KMS-11 (cell line): ENCODE data around the gene ACOT11.

Source experiments
- H2AFZ ChIP-seq: fragments of 200-600 bp; sonication (generic); 2 replicates; pipeline ENCODE4 v1.6.1; 2016; ENCODE audit warnings: antibody characterized with exemption, mixed run types, low read depth
- H3K27ac ChIP-seq: fragments of 200-600 bp; sonication (generic); 2 replicates; pipeline ENCODE4 v1.6.1; 2016; ENCODE audit warnings: mild to moderate bottlenecking, mixed run types
- H3K27me3 ChIP-seq: fragments of 200-600 bp; sonication (generic); 2 replicates; pipeline ENCODE4 v1.6.1; 2017; ENCODE audit warnings: mild to moderate bottlenecking, low read depth, mixed run types, moderate library complexity; ENCODE audit not compliant: insufficient read depth
- H3K36me3 ChIP-seq: fragments of 200-600 bp; sonication (generic); 2 replicates; pipeline ENCODE4 v1.6.1; 2017; ENCODE audit warnings: mild to moderate bottlenecking, mixed run types; ENCODE audit not compliant: insufficient read depth
- H3K4me1 ChIP-seq: fragments of 200-600 bp; sonication (generic); 2 replicates; pipeline ENCODE4 v1.6.1; 2016; ENCODE audit warnings: mild to moderate bottlenecking, low read depth, mixed run types; ENCODE audit not compliant: poor library complexity, severe bottlenecking
- H3K4me2 ChIP-seq: fragments of 200-600 bp; sonication (generic); 2 replicates; pipeline ENCODE4 v1.7.0; 2016; ENCODE audit warnings: mild to moderate bottlenecking, mixed run types
- H3K4me3 ChIP-seq: fragments of 200-600 bp; sonication (generic); IDR thresholded peaks from 2 replicates; pipeline ENCODE4 v1.6.1; 2017; ENCODE audit warnings: low read depth, low read length, mixed read lengths; ENCODE audit not compliant: insufficient read depth
- H3K79me2 ChIP-seq: fragments of 200-600 bp; sonication (generic); 2 replicates; pipeline ENCODE4 v1.6.1; 2016; ENCODE audit warnings: low read depth, mixed run types; ENCODE audit not compliant: insufficient read depth
- H3K9ac ChIP-seq: fragments of 200-600 bp; sonication (generic); 2 replicates; pipeline ENCODE4 v1.6.1; 2016; ENCODE audit warnings: mild to moderate bottlenecking, mixed run types
- H4K20me1 ChIP-seq: fragments of 200-600 bp; sonication (generic); 2 replicates; pipeline ENCODE4 v1.6.1; 2016; ENCODE audit warnings: mild to moderate bottlenecking, mixed run types; ENCODE audit not compliant: insufficient read depth
- CTCF ChIP-seq: fragments of 200-600 bp; sonication (generic); conservative IDR thresholded peaks from 2 replicates; pipeline ENCODE4 v1.6.1; 2017; ENCODE audit warnings: low read depth, mild to moderate bottlenecking, antibody characterized with exemption, low read length, moderate library complexity, mixed read lengths

Gene ACOT11

GRCh38 chr1:54565113-54565501, 17.1 kb downstream of the ACOT11 start:
- no peaks in the 10 kb centered on the region; the same call in 1 of the 2 replicates for H3K27me3 ChIP-seq
- H3K4me1 ChIP-seq = no peaks in the 10 kb centered on the region
- TF ChIP-seq CTCF = no peak
- H2AFZ ChIP-seq = no peak overlapping the region
- no peak overlapping the region for H3K9ac ChIP-seq
- no peak overlapping the region for H3K27ac ChIP-seq
- H3K36me3 ChIP-seq = no peaks in the 10 kb centered on the region
- H4K20me1 ChIP-seq = no peaks in the 10 kb centered on the region
- no peaks in the 10 kb centered on the region for H3K79me2 ChIP-seq
- no peak overlapping the region for H3K4me3 ChIP-seq
- H3K4me2 ChIP-seq = no peak overlapping the region

DNA sequence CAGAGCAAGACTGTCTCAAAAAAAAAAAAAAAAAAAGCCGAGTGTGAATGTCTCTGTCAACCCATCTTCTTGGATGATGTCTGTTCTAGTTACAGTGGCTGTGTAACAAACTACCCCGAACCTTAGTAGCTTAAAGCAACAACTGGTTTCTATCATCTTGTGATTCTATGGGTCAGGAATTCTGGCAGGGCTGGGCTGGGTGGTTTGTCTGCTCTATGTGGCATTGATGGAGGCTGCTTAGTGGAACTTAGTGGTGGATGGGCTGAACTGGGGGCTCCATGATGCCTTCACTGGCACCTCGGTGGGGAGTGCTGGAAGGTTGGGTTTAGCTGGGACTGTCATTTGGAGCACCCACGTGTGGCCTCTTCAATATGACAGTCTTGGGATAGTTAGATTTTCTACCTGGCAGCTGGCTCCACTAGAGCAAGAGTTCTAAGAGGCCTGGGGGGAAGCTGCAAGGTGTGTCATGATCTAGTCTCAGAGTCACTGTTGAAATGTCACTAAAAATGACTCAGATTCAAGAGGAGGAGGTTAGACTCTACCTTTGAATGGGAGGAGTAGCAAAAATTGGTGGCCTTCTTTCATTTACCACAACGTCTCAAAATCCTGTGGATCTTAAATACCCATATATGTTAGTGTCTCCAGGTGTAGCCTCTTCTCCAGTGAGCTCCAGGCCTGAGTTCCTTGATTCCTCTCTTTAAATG, 18.6 kb downstream of the ACOT11 start:
- H3K4me2 ChIP-seq = no peak overlapping the region
- no peaks in the 10 kb centered on the region for H3K36me3 ChIP-seq
- no peak overlapping the region for H3K9ac ChIP-seq
- H2AFZ ChIP-seq = no peak overlapping the region
- no peaks in the 10 kb centered on the region for H3K4me1 ChIP-seq
- no peak for TF ChIP-seq CTCF
- H3K4me3 ChIP-seq = no peak overlapping the region
- no peak overlapping the region for H3K27ac ChIP-seq
- no peaks in the 10 kb centered on the region for H3K79me2 ChIP-seq
- H4K20me1 ChIP-seq = no peaks in the 10 kb centered on the region
- no peaks in the 10 kb centered on the region; the same call in 1 of the 2 replicates for H3K27me3 ChIP-seq

- H3K9ac ChIP-seq = no peak overlapping the region
- no peak overlapping the region for H2AFZ ChIP-seq
- H4K20me1 ChIP-seq = no peaks in the 10 kb centered on the region
- H3K36me3 ChIP-seq = no peaks in the 10 kb centered on the region
- no peaks in the 10 kb centered on the region for H3K4me1 ChIP-seq
- H3K27me3 ChIP-seq = no peaks in the 10 kb centered on the region; the same call in 1 of the 2 replicates
- no peak overlapping the region for H3K4me2 ChIP-seq
- no peak for TF ChIP-seq CTCF
- no peak overlapping the region for H3K4me3 ChIP-seq
- H3K27ac ChIP-seq = no peak overlapping the region
- H3K79me2 ChIP-seq = no peaks in the 10 kb centered on the region
These were observed 19.9 kb downstream of the ACOT11 start for GRCh38 chr1:54567961-54568360.

GRCh38 chr1:54569339-54569738, 21.3 kb downstream of the ACOT11 start:
- Histone ChIP-seq H3K4me3 (no peak overlapping the region), H2AFZ (no peak overlapping the region), H3K27me3 (no peaks in the 10 kb centered on the region; the same call in 1 of the 2 replicates), H3K36me3 (no peaks in the 10 kb centered on the region), H3K79me2 (no peaks in the 10 kb centered on the region), H3K27ac (no peak overlapping the region), H3K9ac (no peak overlapping the region), H4K20me1 (no peaks in the 10 kb centered on the region), H3K4me1 (no peaks in the 10 kb centered on the region), H3K4me2 (no peak overlapping the region)
- TF ChIP-seq CTCF = no peak
